ENCODE results near the gene VAPB.

DNA sequence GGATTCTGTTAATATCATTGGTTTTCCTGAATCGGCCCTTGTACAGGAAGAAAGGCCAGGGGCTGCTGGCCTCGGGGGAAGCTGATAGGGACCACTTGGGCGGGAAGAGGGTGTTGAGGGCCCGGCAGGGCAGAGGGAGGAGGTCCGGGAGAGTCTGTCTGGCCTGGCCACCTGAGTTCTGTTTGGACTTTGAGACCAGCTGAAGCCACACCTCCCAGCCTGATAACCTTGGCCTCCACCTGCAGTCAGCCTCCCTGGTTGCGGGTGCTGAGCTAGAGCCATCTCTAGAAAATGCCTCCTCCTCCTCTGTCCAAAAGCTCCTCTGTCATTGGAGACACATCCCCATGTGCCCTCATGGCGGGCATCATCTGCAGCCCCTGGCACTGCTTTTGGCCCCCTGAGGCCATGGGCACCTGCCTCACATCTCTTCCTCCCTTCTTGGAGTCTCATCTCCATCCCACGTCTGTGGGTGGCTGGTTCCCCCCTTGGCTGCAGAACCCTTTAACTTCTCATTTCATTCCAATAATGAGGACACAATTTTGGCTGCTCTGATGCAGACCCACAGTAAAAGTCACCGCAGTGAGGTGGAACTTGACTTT lies 109.5 kb downstream of the VAPB start:
- no peak for TF ChIP-seq AFF4 (CRISPR knock-in tag; IDR thresholded peaks at IDR 0.05; ENCODE audit: borderline replicate concordance)
- TF ChIP-seq, protein P1, sequence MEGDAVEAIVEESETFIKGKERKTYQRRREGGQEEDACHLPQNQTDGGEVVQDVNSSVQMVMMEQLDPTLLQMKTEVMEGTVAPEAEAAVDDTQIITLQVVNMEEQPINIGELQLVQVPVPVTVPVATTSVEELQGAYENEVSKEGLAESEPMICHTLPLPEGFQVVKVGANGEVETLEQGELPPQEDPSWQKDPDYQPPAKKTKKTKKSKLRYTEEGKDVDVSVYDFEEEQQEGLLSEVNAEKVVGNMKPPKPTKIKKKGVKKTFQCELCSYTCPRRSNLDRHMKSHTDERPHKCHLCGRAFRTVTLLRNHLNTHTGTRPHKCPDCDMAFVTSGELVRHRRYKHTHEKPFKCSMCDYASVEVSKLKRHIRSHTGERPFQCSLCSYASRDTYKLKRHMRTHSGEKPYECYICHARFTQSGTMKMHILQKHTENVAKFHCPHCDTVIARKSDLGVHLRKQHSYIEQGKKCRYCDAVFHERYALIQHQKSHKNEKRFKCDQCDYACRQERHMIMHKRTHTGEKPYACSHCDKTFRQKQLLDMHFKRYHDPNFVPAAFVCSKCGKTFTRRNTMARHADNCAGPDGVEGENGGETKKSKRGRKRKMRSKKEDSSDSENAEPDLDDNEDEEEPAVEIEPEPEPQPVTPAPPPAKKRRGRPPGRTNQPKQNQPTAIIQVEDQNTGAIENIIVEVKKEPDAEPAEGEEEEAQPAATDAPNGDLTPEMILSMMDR (IDR thresholded peaks at IDR 0.05): no peak

Data from WTC11 (cell line).